NCI-H1417 (cell line): ENCODE data around the gene RALGDS.
A peak's percentile ranks its signal among the peaks of the same experiment; 100 is the strongest.

Source experiments
- DNase-seq, 3 experiments: peaks; one replicate each; lab custom pipeline; 2025; lab: John Stamatoyannopoulos, UW

RALGDS gene

GRCh38 chr9:133134388-133135145 is 13.5 kb upstream of the RALGDS start:
- DNase-seq: no peak

GRCh38 chr9:133133681-133134387 is 12.8 kb upstream of the RALGDS start:
- peak in 2 of 3 experiments; percentile 96 to 98 for DNase-seq

GRCh38 chr9:133132174-133132573 is 11.1 kb upstream of the RALGDS start:
- no peak for DNase-seq

- no peak for DNase-seq
Measured at GRCh38 chr9:133131506-133131905, 10.5 kb upstream of the RALGDS start.

- DNase-seq: no peak
Measured at GRCh38 chr9:133130685-133131244, 9.7 kb upstream of the RALGDS start.

GRCh38 chr9:133129001-133129795 is 8.2 kb upstream of the RALGDS start:
- DNase-seq: no peak

- DNase-seq: no peak
Measured at GRCh38 chr9:133128152-133128551, 7.1 kb upstream of the RALGDS start.

GRCh38 chr9:133127340-133127981 is 6.4 kb upstream of the RALGDS start:
- no peak for DNase-seq

GRCh38 chr9:133126697-133127339 is 5.8 kb upstream of the RALGDS start:
- DNase-seq: no peak

GRCh38 chr9:133125941-133126696 is 5.1 kb upstream of the RALGDS start:
- DNase-seq: no peak

GRCh38 chr9:133124907-133125275 is 3.9 kb upstream of the RALGDS start:
- no peak for DNase-seq

GRCh38 chr9:133124123-133124906 is 3.3 kb upstream of the RALGDS start:
- DNase-seq: no peak

GRCh38 chr9:133122935-133123611 is 2.0 kb upstream of the RALGDS start:
- no peak for DNase-seq

GRCh38 chr9:133122605-133122934 is 1.5 kb upstream of the RALGDS start:
- no peak for DNase-seq

- no peak for DNase-seq
Measured at GRCh38 chr9:133121915-133122550, 993 bp upstream of the RALGDS start.

GRCh38 chr9:133120501-133121197 is 391 bp downstream of the RALGDS start:
- DNase-seq: peak; percentile 1 to 66 (median 53)

GRCh38 chr9:133119846-133120500 is 1.1 kb downstream of the RALGDS start:
- peak in 1 of 3 experiments; percentile 55 for DNase-seq
